HG03469 (cell line): ENCODE results near the gene CDC16.
"Not testable (repeated sequence)": the region's sequence is repeated elsewhere in the genome, so short reads cannot be mapped to it uniquely, and the experiment has no call there.

Experiments used
- ATAC-seq: cut with Tn5 transposase; IDR thresholded peaks from one replicate; pipeline ENCODE4 v1.9.1; 2021; ENCODE audit warnings: mild to moderate bottlenecking, moderate library complexity, moderate number of reproducible peaks; ENCODE audit not compliant: unreplicated experiment

The CDC16 gene

GRCh38 chr13:114261328-114261965 is 26.8 kb downstream of the CDC16 start:
- ATAC-seq = no peak

- no peak for ATAC-seq
Observed at GRCh38 chr13:114263578-114263977, 28.9 kb downstream of the CDC16 start.

- ATAC-seq = not testable (repeated sequence)
Observed at GRCh38 chr13:114264313-114264712, 29.6 kb downstream of the CDC16 start.

- ATAC-seq = no peak
Observed at GRCh38 chr13:114264886-114265611, 30.4 kb downstream of the CDC16 start.

GRCh38 chr13:114266241-114266640 is 31.5 kb downstream of the CDC16 start:
- ATAC-seq = no peak

GRCh38 chr13:114268344-114269280 is 33.9 kb downstream of the CDC16 start:
- no peak for ATAC-seq

GRCh38 chr13:114269281-114269770 is 34.6 kb downstream of the CDC16 start:
- no peak for ATAC-seq

- ATAC-seq = no peak
Observed at GRCh38 chr13:114272977-114273376, 38.3 kb downstream of the CDC16 start.

GRCh38 chr13:114275304-114275703 is 40.6 kb downstream of the CDC16 start:
- ATAC-seq = no peak

GRCh38 chr13:114279146-114279545 is 44.4 kb downstream of the CDC16 start:
- no peak for ATAC-seq

- no peak for ATAC-seq
Observed at GRCh38 chr13:114279758-114280355, 45.2 kb downstream of the CDC16 start.

- peak; percentile 38 for ATAC-seq
Observed at GRCh38 chr13:114281351-114282040, 46.8 kb downstream of the CDC16 start, which contains the start of gene UPF3A. TSS of gene UPF3A (plus strand) at chr13:114281601. CDS start at chr13:114281640, 39 bp downstream.

- ATAC-seq = peak; percentile 33
Observed at GRCh38 chr13:114282041-114282670, 47.5 kb downstream of the CDC16 start.

GRCh38 chr13:114283576-114283975 is 48.9 kb downstream of the CDC16 start:
- no peak for ATAC-seq

- no peak for ATAC-seq
Observed at GRCh38 chr13:114284680-114285079, 50.0 kb downstream of the CDC16 start.

- ATAC-seq = no peak
Observed at GRCh38 chr13:114285166-114285808, 50.6 kb downstream of the CDC16 start.

- ATAC-seq = no peak
Observed at GRCh38 chr13:114286808-114287207, 52.1 kb downstream of the CDC16 start.

GRCh38 chr13:114288157-114288591 is 53.5 kb downstream of the CDC16 start:
- ATAC-seq = no peak

GRCh38 chr13:114296448-114296847 is 61.8 kb downstream of the CDC16 start:
- ATAC-seq = no peak
